ENCODE results near the gene MBOAT1.
"Not testable (repeated sequence)": the region's sequence is repeated elsewhere in the genome, so short reads cannot be mapped to it uniquely, and the experiment has no call there.

The MBOAT1 gene

DNA sequence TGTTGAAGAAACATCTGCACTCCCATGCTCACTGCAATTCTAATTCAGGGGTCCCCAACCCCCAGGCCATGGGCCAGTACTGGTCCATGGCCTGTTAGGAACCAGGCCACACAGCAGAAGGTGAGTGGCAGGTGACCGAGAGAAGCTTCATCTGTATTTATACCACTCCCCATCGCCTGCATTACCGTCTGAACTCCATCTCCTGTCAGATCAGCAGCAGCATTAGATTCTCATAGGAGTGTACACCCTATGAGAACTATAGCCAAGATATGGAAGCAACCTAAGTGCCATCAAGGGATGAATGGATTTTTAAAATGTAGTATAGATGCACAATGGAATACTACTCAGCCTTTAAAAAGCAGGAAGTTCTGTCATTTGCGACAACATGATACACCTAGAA is 53.2 kb downstream of the MBOAT1 start:
- no peak for TF ChIP-seq ZNF274 (IDR thresholded peaks at IDR 0.05; ENCODE audit: low read depth, low read length)
- H3K4me3 ChIP-seq (ENCODE audit: low read length) = no peak overlapping the region

DNA sequence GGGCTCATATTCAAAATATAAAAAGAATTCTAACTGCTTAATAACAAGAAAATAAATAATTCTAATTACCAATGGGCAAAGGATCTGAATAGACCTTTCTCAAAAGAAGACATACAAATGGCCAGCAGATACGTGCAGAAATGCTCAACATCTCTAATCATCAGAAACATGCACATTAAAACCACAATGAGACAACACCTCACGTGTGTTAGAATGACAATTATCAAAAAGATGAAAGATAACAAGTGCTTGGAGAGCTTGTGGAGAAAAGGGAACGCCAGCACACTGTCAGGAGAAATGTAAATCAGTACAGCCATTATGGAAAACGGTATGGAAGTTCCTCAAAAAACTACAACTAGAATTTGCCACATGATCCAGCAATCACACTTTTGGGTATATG is 53.6 kb downstream of the MBOAT1 start:
- TF ChIP-seq ZNF274 (IDR thresholded peaks at IDR 0.05; ENCODE audit: low read depth, low read length) = no peak
- H3K4me3 ChIP-seq (ENCODE audit: low read length) = no peak overlapping the region

DNA sequence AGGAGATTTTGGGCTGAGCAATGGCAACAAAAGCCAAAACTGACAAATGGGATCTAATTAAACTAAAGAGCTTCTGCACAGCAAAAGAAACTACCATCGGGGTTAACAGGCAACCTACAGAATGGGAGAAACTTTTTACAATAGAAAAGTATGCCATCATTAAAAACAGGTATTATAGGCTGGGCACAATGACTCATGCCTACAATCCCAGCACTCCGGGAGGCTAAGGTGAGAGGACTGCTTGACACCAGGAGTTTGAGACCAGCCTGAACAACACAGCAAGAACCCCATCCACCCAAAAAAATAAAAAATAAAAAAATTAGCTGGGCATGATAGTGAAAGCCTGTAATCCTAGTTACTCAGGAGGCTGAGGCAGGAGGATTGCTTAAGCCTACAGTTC is 55.4 kb downstream of the MBOAT1 start:
- no peak for TF ChIP-seq ZNF274 (IDR thresholded peaks at IDR 0.05; ENCODE audit: low read depth, low read length)
- no peak overlapping the region for H3K4me3 ChIP-seq (ENCODE audit: low read length)

DNA sequence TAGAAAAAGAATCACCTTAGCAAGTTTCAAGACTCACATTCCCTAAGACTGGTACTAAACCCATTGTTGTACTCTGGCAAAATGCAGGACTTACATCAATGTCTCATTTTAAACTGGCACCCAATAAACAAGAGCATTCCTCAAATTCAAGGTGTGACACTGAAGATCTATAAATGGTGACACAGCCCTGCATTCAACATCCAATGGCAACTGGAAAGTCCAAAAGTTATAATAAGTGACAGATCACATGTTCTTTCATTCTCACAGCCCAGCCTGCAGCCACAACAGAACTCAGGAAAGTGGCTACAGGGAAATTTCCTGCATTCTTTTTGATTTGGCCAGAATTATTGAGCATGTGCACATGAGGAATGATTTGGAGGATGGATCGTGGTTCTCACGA is 57.5 kb downstream of the MBOAT1 start:
- H3K4me3 ChIP-seq (ENCODE audit: low read length) = no peak overlapping the region
- TF ChIP-seq ZNF274 (IDR thresholded peaks at IDR 0.05; ENCODE audit: low read depth, low read length) = no peak

DNA sequence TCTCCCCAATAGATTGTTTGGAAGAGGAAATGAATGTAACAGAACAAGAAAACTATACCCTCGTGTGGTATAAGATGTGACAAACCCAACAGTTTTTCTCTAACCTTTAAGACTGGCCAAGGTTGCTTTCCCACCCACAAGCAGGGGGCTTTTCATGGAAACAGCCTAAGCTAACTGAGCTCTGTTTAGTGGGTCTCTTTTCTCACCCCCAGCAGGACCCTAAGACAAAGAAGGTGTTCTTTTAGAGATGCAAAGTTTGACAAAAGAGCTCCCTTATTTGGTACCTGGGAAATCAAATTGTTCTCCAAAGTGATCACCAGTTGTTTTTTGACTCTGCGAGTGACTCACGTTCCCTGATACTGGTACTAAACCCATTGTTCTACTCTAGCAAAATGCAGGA is 59.1 kb downstream of the MBOAT1 start:
- no peak overlapping the region for H3K4me3 ChIP-seq (ENCODE audit: low read length)
- no peak for TF ChIP-seq ZNF274 (IDR thresholded peaks at IDR 0.05; ENCODE audit: low read depth, low read length)

DNA sequence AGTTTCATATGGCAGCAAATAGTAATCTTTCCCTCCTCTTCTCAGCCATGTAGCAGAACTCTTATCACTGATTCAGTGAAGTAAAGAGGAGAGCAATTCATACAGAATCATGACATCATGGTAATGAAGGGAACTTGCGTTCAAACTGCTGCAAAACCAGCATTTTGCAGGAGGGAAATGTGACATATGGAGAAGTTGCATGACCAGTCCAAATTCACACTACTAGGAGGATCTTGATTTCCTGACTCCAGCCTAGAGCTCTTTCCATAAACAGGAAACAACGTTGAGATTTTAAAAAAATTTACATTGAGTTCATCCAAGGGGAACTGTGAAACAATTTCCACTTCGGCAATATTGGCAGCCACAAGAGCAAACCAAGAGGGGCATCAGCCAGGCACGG is 63.8 kb downstream of the MBOAT1 start:
- H3K4me3 ChIP-seq (ENCODE audit: low read length) = no peak overlapping the region
- TF ChIP-seq ZNF274 (IDR thresholded peaks at IDR 0.05; ENCODE audit: low read depth, low read length) = no peak

DNA sequence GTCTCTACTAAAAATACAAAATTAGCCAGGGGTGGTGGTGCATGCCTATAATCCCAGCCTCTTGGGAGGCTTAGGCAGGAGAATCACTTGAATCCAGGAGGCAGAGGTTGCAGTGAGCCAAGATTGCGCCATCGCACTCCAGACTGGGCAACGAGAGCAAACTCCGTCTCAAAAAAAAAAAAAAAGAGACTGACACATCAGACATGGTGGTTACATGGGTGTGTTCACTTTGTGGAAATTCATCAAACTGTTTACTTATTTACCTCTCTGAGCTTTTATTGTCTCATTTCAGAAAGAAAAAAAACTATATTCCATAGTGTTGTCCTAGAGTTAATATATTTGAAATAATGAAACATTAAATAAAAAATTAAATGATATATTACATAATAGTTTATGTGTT is 64.8 kb downstream of the MBOAT1 start:
- H3K4me3 ChIP-seq (ENCODE audit: low read length) = no peak overlapping the region
- no peak for TF ChIP-seq ZNF274 (IDR thresholded peaks at IDR 0.05; ENCODE audit: low read depth, low read length)

DNA sequence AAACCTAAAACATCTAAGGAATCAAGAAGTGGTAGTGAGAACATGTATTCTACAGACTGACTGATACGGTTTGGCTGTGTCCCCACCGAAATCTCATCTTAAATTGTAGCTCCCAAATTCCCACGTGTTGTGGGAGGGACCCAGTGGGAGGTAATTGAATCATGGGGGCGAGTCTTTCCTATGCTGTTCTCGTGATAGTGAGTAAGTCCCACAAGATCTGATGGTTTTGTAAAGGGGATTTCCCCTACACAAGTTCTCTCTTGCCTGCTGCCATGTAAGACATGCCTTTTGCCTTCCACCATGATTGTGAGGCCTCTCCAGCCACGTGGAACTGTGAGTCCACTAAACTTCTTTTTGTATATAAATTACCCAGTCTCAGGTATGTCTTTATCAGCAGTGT is 65.4 kb downstream of the MBOAT1 start:
- H3K4me3 ChIP-seq (ENCODE audit: low read length) = not testable (repeated sequence)

DNA sequence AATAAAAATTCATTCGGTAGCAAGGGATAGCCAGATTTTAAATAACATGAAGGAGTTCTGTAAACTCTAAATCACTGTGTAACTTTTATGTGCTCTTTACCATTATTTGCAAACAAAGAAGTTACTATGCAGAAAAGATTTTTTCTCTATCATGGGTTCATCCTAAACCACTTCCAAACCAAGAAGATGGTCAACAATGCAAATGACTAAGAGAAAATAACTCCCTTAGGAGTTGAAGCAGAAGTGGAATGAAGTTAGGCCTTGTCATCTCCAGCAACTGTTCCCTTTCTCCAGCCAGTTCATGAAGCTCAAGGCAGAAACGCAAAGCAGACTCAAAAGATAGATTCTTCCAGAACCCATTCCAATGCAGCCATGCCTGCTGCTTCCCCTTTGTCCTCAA is 66.0 kb downstream of the MBOAT1 start:
- TF ChIP-seq ZNF274 (IDR thresholded peaks at IDR 0.05; ENCODE audit: low read depth, low read length) = no peak

DNA sequence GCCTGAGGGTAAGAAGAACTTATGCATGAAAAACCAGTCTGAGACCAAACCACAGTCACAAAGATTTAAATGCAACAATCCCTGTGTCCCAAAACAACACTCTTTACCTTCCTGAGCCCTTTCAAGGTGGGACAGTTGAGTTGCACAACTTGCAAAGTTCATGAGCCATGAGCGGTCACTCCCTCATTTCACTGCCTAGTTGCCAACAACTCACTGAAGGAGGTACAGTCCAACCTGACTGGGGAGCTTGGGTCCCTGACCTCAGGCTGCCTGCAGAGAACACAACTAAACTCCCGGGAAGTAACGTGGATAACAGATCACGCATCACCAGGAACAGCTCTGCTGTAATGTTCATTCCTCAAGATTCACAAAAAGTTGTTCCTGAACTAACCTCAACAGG is 69.4 kb downstream of the MBOAT1 start:
- no peak overlapping the region for H3K4me3 ChIP-seq (ENCODE audit: low read length)
- no peak for TF ChIP-seq ZNF274 (IDR thresholded peaks at IDR 0.05; ENCODE audit: low read depth, low read length)

More for the DNA sequence above, 66.0 kb downstream of the MBOAT1 start:
- no peak overlapping the region for H3K4me3 ChIP-seq (ENCODE audit: low read length)

DNA sequence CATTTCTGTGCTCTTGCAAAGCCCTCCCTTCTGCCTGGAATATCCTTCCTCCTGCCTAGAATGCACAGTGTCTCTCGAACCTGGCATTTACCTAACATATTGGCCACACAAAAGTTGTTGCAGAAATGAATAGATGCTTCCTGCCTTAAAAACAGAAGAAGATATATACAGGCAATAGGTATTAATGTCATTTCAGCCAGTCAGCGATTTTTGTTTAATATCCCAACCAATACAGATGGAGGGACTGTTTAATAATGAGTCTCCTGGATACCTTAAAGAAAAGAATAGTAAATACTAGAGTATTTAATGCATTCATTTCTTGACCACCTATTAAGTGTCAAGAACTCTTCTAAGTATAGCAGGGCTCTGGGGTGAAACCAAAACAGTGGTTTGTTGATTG is 70.3 kb downstream of the MBOAT1 start:
- H3K4me3 ChIP-seq (ENCODE audit: low read length) = no peak overlapping the region
- TF ChIP-seq ZNF274 (IDR thresholded peaks at IDR 0.05; ENCODE audit: low read depth, low read length) = no peak

DNA sequence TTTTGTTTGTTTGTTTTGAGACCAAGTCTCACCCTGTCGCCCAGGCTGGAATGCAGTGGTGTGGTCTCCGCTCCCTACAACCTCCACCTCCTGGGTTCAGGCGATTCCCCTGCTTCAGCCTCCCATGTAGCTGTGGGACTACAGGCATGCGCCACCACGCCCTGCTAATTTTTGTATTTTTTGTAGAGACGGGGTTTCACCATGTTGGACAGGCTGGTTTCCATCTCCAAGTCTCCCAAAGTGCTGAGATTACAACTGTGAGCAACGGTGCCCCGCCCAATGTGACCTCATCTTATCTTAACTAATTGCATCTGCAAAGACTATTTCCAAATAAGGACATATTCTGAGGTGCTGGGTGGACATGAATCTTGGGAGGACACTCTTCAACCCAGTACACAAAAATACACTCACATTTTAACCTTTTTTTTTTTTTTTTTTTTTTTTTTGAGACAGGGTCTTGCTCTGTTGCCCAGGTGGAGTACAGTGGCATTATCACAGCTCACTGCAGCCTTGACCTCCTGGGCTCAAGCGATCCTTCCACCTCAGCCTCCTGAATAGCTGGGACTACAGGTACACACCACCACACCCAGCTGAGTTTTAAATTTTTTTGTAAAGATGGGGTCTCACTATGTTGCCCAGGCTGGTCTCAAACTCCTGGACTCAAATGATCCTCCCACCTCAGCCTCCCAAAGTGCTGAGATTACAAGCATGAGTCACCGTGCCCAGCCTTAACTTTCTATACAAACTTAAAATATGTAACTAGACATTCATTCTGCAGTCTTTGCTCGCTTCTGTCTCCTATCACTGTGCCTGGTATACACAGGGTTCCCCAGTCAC is 72.9 kb downstream of the MBOAT1 start:
- H3K4me3 ChIP-seq (ENCODE audit: low read length) = not testable (repeated sequence)

DNA sequence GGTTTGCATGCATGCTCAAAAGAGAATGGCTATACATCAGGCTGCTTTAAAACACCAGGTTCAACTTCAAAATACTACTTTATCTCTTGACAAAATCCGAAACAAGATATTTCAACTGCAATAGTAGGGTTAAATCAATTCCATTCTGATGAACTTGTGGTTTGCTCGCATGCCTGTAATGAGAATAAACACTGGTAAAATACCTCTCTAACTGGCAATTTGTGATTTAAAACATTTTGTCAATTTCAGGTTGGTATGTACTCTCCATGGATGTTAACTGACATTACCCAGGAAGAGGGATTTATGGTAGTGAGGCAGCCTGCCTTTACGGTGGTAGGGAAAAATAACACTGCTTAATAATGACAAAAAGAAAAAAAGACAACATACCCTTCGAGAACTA is 74.4 kb downstream of the MBOAT1 start:
- no peak for TF ChIP-seq ZNF274 (IDR thresholded peaks at IDR 0.05; ENCODE audit: low read depth, low read length)
- no peak overlapping the region for H3K4me3 ChIP-seq (ENCODE audit: low read length)

DNA sequence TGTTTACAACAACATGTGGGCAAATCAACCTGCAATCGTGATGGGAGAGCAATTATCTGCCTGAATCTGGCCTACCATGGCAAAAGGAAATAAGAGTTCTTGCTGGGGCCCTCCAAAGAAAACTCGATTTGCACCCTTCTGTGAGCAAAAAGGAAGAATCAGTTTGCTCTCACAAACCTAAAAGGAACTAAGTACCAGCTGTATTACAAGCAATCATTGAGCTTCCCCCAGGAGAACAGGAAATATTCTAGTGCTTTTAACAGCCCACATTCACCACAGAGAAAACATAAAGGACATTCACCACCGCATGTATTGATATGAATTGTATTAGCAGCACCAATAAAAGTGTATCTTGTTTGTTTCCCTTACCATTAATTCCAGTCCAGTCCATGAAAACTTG is 75.0 kb downstream of the MBOAT1 start:
- TF ChIP-seq ZNF274 (IDR thresholded peaks at IDR 0.05; ENCODE audit: low read depth, low read length) = no peak
- no peak overlapping the region for H3K4me3 ChIP-seq (ENCODE audit: low read length)

DNA sequence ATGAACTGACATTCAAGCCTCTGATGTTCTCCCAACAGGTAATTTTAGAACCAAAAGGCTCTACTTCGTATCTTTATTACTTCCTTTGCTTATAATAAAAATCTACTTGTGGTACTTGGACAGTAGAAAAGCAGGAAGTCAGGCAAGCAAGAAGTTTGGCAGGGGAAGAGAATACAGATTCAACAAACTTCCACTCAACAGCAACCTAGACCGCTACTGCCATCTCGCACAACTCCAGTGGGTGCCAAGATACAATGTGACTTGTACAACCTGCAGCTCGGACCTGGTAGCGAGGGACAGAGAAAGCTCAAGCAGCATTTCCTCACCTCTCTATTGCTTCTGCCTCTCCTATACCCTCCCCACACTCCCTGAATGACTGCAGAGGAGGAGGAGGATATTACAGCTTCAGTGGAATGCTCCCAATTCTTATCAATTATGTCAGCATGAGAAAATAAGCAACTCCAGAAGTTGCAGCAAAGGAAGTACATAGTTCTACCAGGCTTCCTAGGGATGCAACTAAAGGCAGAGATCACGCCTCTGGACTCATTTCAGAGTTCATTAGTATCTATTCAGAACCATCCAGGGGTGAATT is 76.5 kb downstream of the MBOAT1 start:
- TF ChIP-seq ZNF274 (IDR thresholded peaks at IDR 0.05; ENCODE audit: low read depth, low read length) = no peak
- H3K4me3 ChIP-seq (ENCODE audit: low read length) = no peak overlapping the region

DNA sequence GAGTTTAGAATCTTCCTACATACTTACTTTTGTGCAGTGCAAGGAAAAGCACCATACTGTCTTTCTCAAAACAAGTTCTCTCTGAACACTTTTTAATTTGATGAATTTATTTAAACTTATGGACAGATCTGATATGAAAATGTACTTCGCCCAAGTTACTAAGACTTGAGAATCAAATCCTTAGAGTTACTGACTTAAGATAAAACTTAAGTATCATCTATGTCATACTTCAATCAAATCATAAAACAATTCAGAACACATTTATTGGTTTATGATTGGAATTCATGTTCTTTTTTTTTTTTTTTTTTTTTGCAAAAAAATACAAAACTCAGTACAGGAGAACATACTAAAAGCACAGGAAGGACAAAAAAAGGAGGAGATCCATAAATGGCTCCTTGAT is 77.7 kb downstream of the MBOAT1 start:
- no peak for TF ChIP-seq ZNF274 (IDR thresholded peaks at IDR 0.05; ENCODE audit: low read depth, low read length)
- H3K4me3 ChIP-seq (ENCODE audit: low read length) = no peak overlapping the region
